GM19455 (cell line): ENCODE data around the gene WBP1.
"Not testable (repeated sequence)": the region's sequence is repeated elsewhere in the genome, so short reads cannot be mapped to it uniquely, and the experiment has no call there.

Experiments used
- ATAC-seq: cut with Tn5 transposase; IDR thresholded peaks from one replicate; pipeline ENCODE4 v1.9.1; 2021; ENCODE audit not compliant: unreplicated experiment

WBP1 gene

GRCh38 chr2:74426181-74426758 lies 32.0 kb upstream of the WBP1 start:
- ATAC-seq: no peak

DNA sequence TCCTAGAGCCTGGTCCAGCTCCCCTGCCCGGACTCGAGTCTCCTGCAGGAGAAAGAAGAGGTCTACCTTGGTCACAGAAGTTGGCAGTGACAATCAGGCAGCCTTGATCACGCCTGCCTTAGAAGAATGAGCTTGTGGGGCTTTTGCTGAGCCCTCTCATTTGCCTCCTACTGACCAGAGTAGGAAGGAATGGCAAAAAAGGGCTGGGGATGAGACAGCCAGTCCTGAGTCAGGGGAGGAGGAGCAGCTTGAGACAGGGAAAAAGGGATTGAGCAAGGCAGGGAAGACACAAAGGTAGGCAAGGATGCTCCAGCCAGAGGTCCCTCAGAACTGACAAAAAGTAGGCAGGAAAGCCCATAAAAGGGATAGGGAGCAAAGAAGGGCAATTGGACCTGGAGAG lies 30.7 kb upstream of the WBP1 start:
- no peak for ATAC-seq

GRCh38 chr2:74428675-74429074 lies 29.6 kb upstream of the WBP1 start:
- no peak for ATAC-seq

DNA sequence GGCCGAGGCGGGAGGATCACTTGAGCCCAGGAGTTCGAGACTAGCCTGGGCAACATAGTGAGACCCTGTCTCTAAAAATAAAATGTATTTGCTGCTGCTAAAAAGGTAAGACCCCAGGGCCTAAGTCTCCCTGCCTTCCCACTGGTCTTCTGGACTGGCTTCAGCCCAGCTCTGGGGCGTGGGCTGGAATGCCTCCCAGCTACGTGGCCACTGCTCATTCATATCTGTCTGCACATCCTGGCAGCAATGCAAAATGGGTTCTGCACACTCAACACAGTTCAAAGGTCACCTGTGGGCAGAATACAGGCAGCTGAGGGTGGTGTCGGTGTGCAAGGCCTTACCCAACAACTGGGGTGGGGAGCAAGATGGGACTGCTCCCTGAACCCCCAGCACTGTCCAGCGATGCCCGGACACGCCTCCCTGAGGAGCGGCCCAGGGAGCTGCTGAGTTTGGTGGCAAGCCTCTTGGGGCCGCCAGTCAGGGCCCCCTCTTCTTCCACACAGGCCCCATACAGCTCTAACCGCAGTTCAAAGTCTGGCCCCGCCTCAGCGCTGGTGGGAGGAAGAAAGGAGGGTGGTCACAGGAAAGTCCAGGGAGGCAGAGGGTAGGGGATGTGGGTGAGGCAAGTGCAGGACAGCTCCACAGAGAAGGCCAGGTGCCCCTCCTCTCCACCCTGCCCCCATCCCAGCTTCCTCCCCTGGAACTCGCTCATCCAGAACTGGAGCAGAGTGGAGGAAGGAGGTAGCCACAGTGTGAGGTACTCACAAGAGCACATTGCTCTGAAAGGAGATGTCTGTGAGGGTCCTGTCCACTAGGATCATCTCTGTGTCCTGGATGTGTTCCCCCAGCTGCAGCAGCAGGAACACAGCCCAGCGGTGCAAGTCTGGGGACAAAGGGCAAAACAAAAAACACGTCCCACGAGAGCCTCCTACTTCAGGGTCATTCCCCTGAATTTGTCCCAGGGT lies 28.5 kb upstream of the WBP1 start:
- no peak for ATAC-seq

DNA sequence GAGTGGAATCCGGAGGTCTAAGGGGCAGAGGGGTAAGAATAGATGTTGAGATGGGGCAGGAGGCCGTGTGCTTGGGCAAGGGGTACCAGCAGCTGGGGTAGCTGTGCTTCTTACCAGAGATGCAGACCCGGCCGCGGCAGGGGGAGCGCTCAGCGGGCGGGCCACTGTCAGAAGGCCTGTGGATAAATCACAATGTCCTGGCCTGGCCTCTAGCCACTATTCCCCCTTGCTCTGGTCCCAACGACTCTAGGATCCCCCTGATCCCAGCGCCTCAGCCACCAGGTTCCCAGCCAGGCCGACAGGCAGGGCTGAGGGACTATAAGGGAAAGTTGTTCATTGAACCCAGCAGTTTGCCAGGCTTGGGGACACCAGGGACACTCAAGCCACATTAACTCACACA lies 27.7 kb upstream of the WBP1 start:
- ATAC-seq: no peak

DNA sequence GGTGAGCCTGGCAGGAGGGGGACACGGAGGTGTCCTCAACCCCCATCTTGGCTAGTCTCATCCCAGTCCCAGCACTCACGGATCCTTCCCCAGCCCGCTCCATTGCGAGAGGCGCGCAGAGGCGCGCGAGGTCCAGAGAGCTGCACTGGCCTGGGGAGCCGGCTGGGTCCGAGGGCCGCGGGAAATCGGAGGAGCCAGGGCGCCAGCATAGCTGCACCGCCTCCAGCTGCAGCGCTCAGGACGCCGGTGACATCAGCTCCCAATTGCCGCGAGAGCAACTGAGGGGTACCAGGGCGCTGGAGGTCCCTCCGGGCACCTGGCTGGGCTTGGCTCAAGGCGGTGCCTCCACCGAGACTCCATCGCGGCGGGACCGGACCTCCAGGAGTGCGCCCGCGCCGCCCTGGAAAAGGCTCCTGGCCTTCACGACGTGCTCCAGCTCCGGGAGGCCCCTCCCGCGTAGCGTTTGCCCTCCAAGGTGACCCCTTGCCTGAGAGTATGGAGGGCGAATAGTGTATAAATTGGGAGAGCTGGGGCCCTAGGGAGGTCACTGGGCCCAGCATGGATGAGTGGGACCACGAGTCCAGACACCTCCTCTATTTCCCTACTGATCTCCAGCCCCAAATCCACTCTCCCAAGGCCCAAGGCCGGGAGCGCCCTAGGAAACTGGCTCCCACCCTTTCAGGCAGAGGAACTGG lies 22.0 kb upstream of the WBP1 start:
- no peak for ATAC-seq

GRCh38 chr2:74436848-74437695 lies 21.2 kb upstream of the WBP1 start:
- no peak for ATAC-seq

- ATAC-seq: no peak
Observed at GRCh38 chr2:74438248-74438647, 20.0 kb upstream of the WBP1 start.

DNA sequence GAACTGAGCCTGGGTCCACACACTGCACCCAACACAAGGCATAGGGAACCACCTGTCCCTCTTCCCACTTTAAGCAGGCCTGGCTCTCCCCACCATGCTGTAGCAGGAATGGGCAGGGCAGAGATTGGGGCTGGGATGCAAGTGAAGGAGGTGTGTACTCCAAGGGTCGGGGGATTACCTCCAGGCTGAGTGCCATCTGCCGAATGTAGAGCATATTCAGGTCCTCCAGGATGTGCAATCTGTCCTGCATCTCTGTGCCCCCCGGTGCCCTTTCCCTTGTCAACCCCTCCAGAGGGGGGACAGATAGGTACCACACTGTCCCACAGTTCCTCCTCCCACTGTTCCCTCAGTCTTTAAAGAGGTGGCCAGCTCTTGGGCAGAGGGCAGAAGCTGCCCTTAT lies 18.9 kb upstream of the WBP1 start:
- no peak for ATAC-seq

- ATAC-seq: no peak
Observed at GRCh38 chr2:74439803-74440377, 18.3 kb upstream of the WBP1 start.

- ATAC-seq: peak; percentile 81
Observed at GRCh38 chr2:74440378-74441169, 17.7 kb upstream of the WBP1 start.

DNA sequence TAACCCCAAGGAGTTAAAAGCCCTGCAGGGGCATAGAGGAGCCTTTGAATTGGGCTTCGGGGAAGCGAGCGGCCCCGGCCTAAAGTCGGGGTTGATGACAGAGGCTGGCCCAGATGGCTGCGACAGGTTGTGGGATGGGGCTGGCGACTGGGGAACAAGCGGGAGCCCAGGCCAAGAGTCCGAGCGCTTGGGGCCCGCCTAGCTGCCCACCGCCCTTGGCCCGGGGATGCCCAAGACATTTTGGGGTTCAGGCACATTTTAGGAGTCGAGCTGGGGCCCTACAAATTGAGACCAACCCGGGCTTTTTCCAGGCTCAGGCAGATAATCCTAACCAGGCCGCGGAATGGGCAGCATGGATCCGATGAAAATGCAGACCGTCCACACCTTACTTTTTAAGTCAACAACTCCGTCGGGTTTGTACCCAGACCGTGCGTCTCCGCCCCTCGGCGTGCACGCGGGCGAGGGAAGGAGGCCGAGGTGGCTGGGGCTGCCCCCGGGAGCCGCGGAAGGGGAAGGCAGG lies 17.0 kb upstream of the WBP1 start:
- no peak for ATAC-seq

DNA sequence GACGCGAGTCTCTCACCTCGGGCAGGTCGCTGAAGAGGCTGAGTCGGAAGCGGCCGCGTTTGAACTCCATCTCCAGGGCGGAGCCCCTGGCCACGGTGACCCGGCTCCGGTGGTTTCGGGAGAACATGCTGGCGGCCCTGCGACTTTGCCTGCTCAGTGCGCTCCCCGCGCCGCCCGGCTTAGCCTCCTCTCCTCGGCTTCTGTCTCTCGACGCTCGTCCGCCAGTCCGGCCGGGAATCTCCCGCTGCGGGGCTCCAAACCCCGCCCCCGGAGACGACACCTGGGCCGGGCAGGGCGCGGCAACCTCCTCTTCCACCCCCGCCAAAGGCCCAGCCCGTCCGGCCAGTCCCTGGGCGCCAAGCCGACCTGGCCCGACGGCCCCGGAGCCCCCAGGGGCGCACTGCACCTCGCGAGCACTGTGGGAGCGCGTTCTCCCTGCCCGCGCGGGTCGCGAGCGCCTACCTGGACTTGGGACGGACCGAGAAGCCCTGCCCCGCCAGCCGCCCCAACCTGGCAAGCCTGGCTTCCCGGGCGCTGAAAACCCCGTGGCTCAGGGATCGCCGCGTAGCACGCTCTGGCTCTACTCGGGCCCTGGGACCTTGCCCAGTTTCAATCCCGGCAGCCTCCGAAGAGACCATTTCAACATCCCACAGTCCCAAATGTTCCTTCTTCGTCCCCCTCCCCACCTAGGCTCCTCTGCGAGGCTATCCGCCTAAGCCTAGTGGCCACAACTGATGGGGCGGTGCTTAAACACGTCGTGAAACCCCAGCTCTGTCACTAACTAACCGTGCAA lies 16.4 kb upstream of the WBP1 start, which contains the start of gene RTKN:
Gene RTKN (minus strand): TSS at position 248 of the 793 bp plus-strand sequence. CDS start 121 bp downstream, at position 127.
- no peak for ATAC-seq

- ATAC-seq: not testable (repeated sequence)
Observed at GRCh38 chr2:74442483-74443297, 15.5 kb upstream of the WBP1 start.

- ATAC-seq: no peak
Observed at GRCh38 chr2:74444498-74445318, 13.5 kb upstream of the WBP1 start.

- no peak for ATAC-seq
Observed at GRCh38 chr2:74447230-74447999, 10.8 kb upstream of the WBP1 start.
